Karpas-422 (cell line): ENCODE results near the gene NHSL1. TPM values are rescaled to one million over a fixed set of nuclear protein-coding genes. Genes with fewer than 3 reads are reported as not detected.

Experiments used
- DNase-seq: peaks from one replicate; pipeline ENCODE4 v3.0.0-alpha.2; 2015
- H2AFZ ChIP-seq: fragments of 200-600 bp; sonication (generic); 2 replicates; pipeline ENCODE4 v1.6.1; 2014; ENCODE audit warnings: antibody characterized with exemption, low read length, mixed read lengths
- H3K27ac ChIP-seq: fragments of 200-600 bp; sonication (generic); 2 replicates; pipeline ENCODE4 v1.5.1; 2014; ENCODE audit warnings: mild to moderate bottlenecking, low read length, moderate library complexity
- H3K27me3 ChIP-seq: fragments of 200-600 bp; sonication (generic); 2 replicates; pipeline ENCODE4 v1.6.1; 2014; ENCODE audit warnings: low read length, mixed read lengths
- H3K36me3 ChIP-seq: fragments of 200-600 bp; sonication (generic); 2 replicates; pipeline ENCODE4 v1.6.1; 2014; ENCODE audit warnings: low read length, mixed read lengths; ENCODE audit not compliant: insufficient read depth
- H3K4me1 ChIP-seq: fragments of 200-600 bp; sonication (generic); 2 replicates; pipeline ENCODE4 v1.6.1; 2014; ENCODE audit warnings: mild to moderate bottlenecking, low read length, mixed read lengths
- H3K4me2 ChIP-seq: fragments of 200-600 bp; sonication (generic); 2 replicates; pipeline ENCODE4 v1.6.1; 2014; ENCODE audit warnings: low read length, low read depth, mild to moderate bottlenecking; ENCODE audit not compliant: poor library complexity, severe bottlenecking
- H3K4me3 ChIP-seq: fragments of 200-600 bp; sonication (generic); 2 replicates; pipeline ENCODE4 v1.5.1; 2014; ENCODE audit warnings: mild to moderate bottlenecking, antibody characterized with exemption, low read length, mixed read lengths
- H3K79me2 ChIP-seq: fragments of 200-600 bp; sonication (generic); 2 replicates; pipeline ENCODE4 v1.6.1; 2014; ENCODE audit warnings: mild to moderate bottlenecking, low read length, mixed read lengths
- H3K9ac ChIP-seq: fragments of 200-600 bp; sonication (generic); 2 replicates; pipeline ENCODE4 v1.6.0; 2014; ENCODE audit warnings: low read length
- H3K9me2 ChIP-seq: fragments of 200-600 bp; sonication (generic), shearing (Covaris generic); replicated peaks from 2 replicates; pipeline ENCODE4 v1.6.0; 2014; ENCODE audit warnings: mild to moderate bottlenecking, low read length, moderate library complexity; ENCODE audit not compliant: insufficient read depth
- H3K9me3 ChIP-seq: fragments of 300-700, 200-600 bp; sonication (generic); 2 replicates; pipeline ENCODE4 v1.6.1; 2014; ENCODE audit warnings: low read length, mixed read lengths
- H4K20me1 ChIP-seq: fragments of 200-600 bp; sonication (generic); 2 replicates; pipeline ENCODE4 v1.6.1; 2014; ENCODE audit warnings: mild to moderate bottlenecking, antibody characterized with exemption, low read length, low read depth; ENCODE audit not compliant: insufficient read depth
- total RNA-seq: library from RNA; depleted of rRNA; stranded (reverse); fragments of >200 nt; shearing (Covaris generic); gene quantifications from 2 replicates; pipeline ENCODE4 v1.2.3, GENCODE V29; 2014; ENCODE audit warnings: low replicate concordance

Gene NHSL1
- total RNA-seq, 1 experiment from 2014 or later = 2.6 TPM

DNA sequence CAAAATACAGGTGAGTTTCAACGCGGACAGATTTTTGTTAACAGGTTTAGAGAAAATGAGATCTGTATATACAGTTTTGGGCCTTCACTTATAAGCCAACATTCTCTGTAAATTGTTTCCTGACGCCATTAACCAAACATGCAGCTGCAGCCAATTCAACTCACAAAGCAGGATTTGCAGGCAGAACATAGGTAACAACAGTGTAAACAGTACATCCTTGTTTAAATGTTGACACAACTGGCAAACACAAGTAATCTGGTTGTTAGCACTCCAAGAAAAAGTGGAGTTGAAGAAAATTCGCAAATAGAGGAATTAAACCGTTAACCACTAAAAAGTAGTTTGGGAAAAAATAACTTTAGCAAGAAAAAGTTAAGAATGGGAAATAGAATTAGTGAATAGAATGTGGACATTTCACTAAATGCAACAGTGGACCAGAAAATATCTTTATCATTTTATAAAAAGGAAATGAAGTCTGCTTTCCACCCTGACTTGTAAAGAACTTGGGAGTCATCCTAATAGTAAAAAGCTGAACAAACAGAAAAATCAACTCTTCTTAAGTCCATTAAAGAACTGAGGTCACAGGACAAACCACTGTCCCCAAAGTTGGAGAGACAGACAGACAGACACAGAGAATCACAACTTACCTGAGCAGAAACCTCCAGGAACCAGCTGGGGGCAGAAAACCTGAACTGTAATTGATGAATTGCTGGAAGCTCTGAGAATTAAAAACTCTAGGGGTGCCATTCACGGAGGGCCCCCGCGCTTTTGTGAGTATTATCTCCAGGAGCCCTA lies 111.5 kb downstream of the NHSL1 start:
- H3K9me2 ChIP-seq = no peaks in the 10 kb centered on the region
- H3K4me3 ChIP-seq = no peak overlapping the region
- no peaks in the 10 kb centered on the region for H3K36me3 ChIP-seq
- H3K27ac ChIP-seq = no peak overlapping the region
- DNase-seq = no peak
- no peaks in the 10 kb centered on the region for H3K9me3 ChIP-seq
- H3K9ac ChIP-seq = no peak overlapping the region
- no peaks in the 10 kb centered on the region for H4K20me1 ChIP-seq
- no peak overlapping the region for H2AFZ ChIP-seq
- H3K27me3 ChIP-seq = no peaks in the 10 kb centered on the region
- no peaks in the 10 kb centered on the region for H3K4me1 ChIP-seq
- H3K4me2 ChIP-seq = no peak overlapping the region
- no peaks in the 10 kb centered on the region for H3K79me2 ChIP-seq

DNA sequence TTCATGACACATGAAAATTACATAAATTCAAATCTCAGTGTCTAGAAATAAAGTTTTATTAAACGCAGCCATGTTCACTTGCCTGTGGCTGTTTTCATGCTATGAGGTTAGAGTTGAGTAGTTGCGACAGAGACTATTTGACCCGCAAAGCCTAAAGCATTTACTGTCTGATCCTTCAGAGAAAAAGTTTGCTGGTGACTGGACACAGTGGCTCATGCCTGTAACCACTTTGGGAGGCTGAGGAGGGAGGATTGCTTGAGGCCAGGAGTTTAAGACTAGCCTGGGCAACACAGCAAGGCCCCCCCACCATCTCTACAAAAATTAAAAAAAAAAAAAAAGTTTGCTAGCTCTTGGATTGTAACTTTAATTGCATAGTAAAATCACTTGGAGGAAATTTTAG lies 112.4 kb downstream of the NHSL1 start:
- Histone ChIP-seq H4K20me1 (no peaks in the 10 kb centered on the region), H3K4me2 (no peak overlapping the region), H3K4me1 (no peaks in the 10 kb centered on the region), H3K9me2 (no peaks in the 10 kb centered on the region), H3K79me2 (no peaks in the 10 kb centered on the region), H3K4me3 (no peak overlapping the region), H3K27me3 (no peaks in the 10 kb centered on the region), H3K9me3 (no peaks in the 10 kb centered on the region), H2AFZ (no peak overlapping the region), H3K27ac (no peak overlapping the region), H3K36me3 (no peaks in the 10 kb centered on the region), H3K9ac (no peak overlapping the region)
- no peak for DNase-seq

DNA sequence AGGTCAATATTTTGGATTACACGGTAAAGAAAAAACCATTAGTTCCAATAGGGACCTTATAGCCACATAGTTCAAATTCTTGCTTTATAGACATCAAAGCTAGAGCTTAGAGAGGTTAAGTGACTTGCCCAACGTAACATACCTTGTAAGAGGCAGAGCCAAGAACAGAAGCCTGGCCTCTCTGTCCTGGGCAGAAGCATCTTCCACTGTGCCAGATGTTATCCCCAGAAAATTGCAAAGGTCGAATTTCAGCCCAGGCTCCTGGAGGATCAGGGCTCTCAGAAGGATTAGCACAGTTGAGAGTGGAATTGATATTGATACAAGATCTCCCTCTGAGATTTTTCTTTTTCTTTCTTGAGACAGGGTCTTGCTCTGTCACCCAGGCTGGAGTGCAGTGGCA lies 115.5 kb downstream of the NHSL1 start:
- no peak overlapping the region for H3K4me2 ChIP-seq
- no peak overlapping the region for H3K9ac ChIP-seq
- H3K9me2 ChIP-seq = no peaks in the 10 kb centered on the region
- H3K36me3 ChIP-seq = no peaks in the 10 kb centered on the region
- H3K27me3 ChIP-seq = no peaks in the 10 kb centered on the region
- H3K9me3 ChIP-seq = no peaks in the 10 kb centered on the region
- H2AFZ ChIP-seq = no peak overlapping the region
- H3K4me1 ChIP-seq = no peaks in the 10 kb centered on the region
- no peaks in the 10 kb centered on the region for H4K20me1 ChIP-seq
- H3K79me2 ChIP-seq = no peaks in the 10 kb centered on the region
- H3K4me3 ChIP-seq = no peak overlapping the region
- DNase-seq = no peak
- no peak overlapping the region for H3K27ac ChIP-seq

DNA sequence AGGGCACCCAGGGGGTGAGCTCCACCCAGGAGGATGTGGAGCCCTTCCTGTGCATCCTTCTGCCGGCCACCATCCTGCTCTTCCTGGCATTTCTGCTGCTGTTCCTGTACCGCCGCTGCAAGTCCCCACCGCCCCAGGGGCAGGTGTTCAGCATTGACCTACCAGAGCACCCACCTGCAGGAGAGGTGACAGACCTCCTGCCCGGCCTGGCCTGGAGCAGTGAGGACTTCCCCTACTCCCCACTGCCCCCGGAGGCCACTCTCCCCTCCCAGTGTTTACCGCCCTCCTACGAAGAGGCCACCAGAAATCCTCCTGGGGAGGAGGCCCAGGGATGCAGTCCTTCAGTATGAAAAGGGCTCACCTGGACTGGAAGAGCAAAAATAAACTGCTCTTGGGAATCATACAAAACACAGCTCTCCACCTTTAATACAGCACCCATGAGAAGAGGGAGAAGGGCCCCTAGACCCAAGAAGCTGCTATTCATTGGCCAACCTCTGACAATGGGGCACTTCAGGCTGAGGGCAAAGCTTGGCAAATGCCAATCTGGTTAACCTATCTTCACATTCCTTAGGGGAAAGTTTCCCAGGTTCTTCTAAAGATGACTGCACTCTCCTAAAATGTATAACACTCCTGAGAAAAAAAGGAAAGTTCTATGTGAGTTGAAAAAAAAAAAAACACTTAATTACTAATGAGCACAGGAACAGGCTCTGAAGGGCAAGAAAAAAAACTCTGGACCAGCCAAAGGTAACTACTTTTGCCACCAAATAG lies 116.6 kb downstream of the NHSL1 start:
- no peak for DNase-seq
- Histone ChIP-seq H2AFZ (no peak overlapping the region), H3K9me3 (no peaks in the 10 kb centered on the region), H3K4me1 (no peaks in the 10 kb centered on the region), H3K9me2 (no peaks in the 10 kb centered on the region), H3K27ac (no peak overlapping the region), H3K4me3 (no peak overlapping the region), H4K20me1 (no peaks in the 10 kb centered on the region), H3K4me2 (no peak overlapping the region), H3K79me2 (no peaks in the 10 kb centered on the region), H3K36me3 (no peaks in the 10 kb centered on the region), H3K9ac (no peak overlapping the region), H3K27me3 (no peaks in the 10 kb centered on the region)

DNA sequence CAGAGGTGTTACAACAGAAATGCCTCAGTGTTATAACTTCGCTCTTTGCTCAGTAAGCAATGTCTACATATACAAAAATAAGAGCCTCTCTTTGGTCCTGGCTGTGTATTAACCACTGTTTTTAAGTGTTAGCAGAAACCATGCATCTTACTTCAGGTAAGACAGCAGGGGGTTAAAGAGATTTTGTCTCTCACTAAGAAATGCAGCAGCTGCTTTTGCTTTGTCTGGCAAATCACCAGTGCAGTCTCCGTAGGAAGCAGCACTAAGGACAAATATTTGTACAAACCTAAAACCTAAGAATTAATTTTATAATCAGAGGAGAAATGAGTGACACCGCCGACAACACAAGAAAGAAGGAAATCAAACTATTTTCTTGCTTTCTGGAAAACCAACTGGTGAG lies 120.8 kb downstream of the NHSL1 start:
- no peak overlapping the region for H3K4me2 ChIP-seq
- no peaks in the 10 kb centered on the region for H3K9me3 ChIP-seq
- no peak for DNase-seq
- H4K20me1 ChIP-seq = no peaks in the 10 kb centered on the region
- H3K27ac ChIP-seq = no peak overlapping the region
- H3K9me2 ChIP-seq = no peaks in the 10 kb centered on the region
- H3K4me3 ChIP-seq = no peak overlapping the region
- H3K79me2 ChIP-seq = no peaks in the 10 kb centered on the region
- no peak overlapping the region for H3K9ac ChIP-seq
- no peaks in the 10 kb centered on the region for H3K4me1 ChIP-seq
- H3K36me3 ChIP-seq = no peaks in the 10 kb centered on the region
- no peaks in the 10 kb centered on the region for H3K27me3 ChIP-seq
- no peak overlapping the region for H2AFZ ChIP-seq

DNA sequence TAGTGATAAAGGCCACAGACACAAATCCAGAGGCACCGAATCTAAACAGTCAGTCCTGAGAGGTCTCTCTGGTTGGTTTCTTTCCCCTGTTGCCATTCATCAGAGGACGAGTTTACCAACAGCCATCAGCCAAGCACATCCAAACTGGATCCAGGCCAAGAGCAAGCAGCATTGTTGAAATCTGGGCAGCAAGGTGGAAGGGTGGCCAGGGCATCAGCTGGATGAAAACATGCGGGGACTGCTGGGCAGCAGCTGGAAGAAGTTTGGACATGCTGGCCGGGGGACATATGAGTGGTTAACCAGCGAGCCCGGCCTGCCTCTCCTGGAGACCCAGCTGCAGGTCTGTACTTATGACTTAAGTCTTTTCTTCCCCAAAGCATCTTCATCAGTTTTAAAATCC lies 121.5 kb downstream of the NHSL1 start, which contains the start of gene SMIM28:
TSS of gene SMIM28 (plus strand) at position 62 of the 400 bp plus-strand sequence. CDS start at position 230, 168 bp downstream.
- H3K79me2 ChIP-seq = no peaks in the 10 kb centered on the region
- no peaks in the 10 kb centered on the region for H3K9me3 ChIP-seq
- no peaks in the 10 kb centered on the region for H3K27me3 ChIP-seq
- H3K4me3 ChIP-seq = no peak within 1 kb of the TSS
- no peaks in the 10 kb centered on the region for H3K9me2 ChIP-seq
- H4K20me1 ChIP-seq = no peaks in the 10 kb centered on the region
- H3K9ac ChIP-seq = no peak within 1 kb of the TSS
- no peak within 1 kb of the TSS for H2AFZ ChIP-seq
- DNase-seq = no peak
- H3K36me3 ChIP-seq = no peaks in the 10 kb centered on the region
- no peak within 1 kb of the TSS for H3K27ac ChIP-seq
- no peak within 1 kb of the TSS for H3K4me2 ChIP-seq
- H3K4me1 ChIP-seq = no peaks in the 10 kb centered on the region

DNA sequence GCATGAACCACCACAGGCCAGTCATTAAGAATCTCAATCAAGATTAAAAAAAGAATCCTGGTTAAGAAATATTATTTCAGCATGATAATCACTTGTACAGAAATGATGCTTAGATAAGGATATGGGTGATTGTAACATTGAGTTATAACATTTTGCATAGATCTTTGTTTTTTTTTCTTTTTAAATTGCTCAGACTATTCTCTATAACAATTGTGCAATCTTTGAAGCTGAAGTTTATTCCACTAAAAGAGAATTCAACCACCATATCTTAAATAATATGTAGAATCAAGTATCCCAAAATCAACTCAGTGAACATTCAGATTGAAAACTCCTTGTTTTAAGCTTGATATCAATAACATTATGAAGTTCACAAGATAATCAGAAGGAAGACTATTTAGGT lies 122.3 kb downstream of the NHSL1 start:
- Histone ChIP-seq H3K4me3 (no peak overlapping the region), H3K9me3 (no peaks in the 10 kb centered on the region), H3K27me3 (no peaks in the 10 kb centered on the region), H3K27ac (no peak overlapping the region), H4K20me1 (no peaks in the 10 kb centered on the region), H3K79me2 (no peaks in the 10 kb centered on the region), H3K9me2 (no peaks in the 10 kb centered on the region), H2AFZ (no peak overlapping the region), H3K36me3 (no peaks in the 10 kb centered on the region), H3K4me1 (no peaks in the 10 kb centered on the region), H3K4me2 (no peak overlapping the region), H3K9ac (no peak overlapping the region)
- no peak for DNase-seq

DNA sequence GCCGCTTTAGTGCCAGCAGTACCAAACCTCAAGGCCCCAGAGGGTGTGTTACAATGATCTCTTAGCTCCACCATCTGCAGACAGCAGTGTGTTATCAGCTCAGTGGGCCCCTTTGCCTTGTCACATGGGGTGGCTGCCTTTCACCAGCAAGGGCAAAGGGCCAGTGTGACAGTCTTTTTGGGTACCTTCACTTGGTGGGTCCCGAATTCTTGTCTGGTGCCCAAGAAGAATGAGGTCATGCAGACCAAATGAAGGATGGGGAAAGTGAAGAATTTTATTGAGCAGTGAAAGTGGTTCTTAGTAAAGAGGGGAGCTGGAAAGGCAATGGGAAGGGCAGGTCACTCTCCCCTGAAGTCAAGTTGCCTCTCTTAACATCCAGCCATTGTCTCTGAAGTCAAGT lies 124.5 kb downstream of the NHSL1 start:
- no peak overlapping the region for H2AFZ ChIP-seq
- DNase-seq = no peak
- H3K4me2 ChIP-seq = no peak overlapping the region
- no peaks in the 10 kb centered on the region for H3K9me3 ChIP-seq
- H3K79me2 ChIP-seq = no peaks in the 10 kb centered on the region
- H3K36me3 ChIP-seq = no peaks in the 10 kb centered on the region
- H3K4me1 ChIP-seq = no peaks in the 10 kb centered on the region
- H3K9me2 ChIP-seq = no peaks in the 10 kb centered on the region
- no peaks in the 10 kb centered on the region for H3K27me3 ChIP-seq
- H3K4me3 ChIP-seq = no peak overlapping the region
- H3K27ac ChIP-seq = no peak overlapping the region
- no peak overlapping the region for H3K9ac ChIP-seq
- H4K20me1 ChIP-seq = no peaks in the 10 kb centered on the region
